ENCODE data around the gene EXOSC7.

EXOSC7 gene

GRCh38 chr3:45056608-45057301 lies 80.7 kb downstream of the EXOSC7 start:
- TF ChIP-seq CTCF (conservative IDR thresholded peaks at IDR 0.05), result no peak
- peak overlapping the region; percentile 56 for H3K27ac ChIP-seq

- H3K27ac ChIP-seq, result peak overlapping the region; percentile 56
- TF ChIP-seq CTCF (conservative IDR thresholded peaks at IDR 0.05), result no peak
Observed at GRCh38 chr3:45057557-45057956, 81.5 kb downstream of the EXOSC7 start.

- H3K27ac ChIP-seq, result no peak overlapping the region
- no peak for TF ChIP-seq CTCF (conservative IDR thresholded peaks at IDR 0.05)
Observed at GRCh38 chr3:45059132-45059531, 83.1 kb downstream of the EXOSC7 start.

GRCh38 chr3:45060165-45060892 lies 84.3 kb downstream of the EXOSC7 start:
- TF ChIP-seq CTCF (conservative IDR thresholded peaks at IDR 0.05), result no peak
- no peak overlapping the region for H3K27ac ChIP-seq

All from VCaP (cell line).